ENCODE results near the gene PROKR2. TPM values are rescaled to one million over a fixed set of nuclear protein-coding genes. Genes with fewer than 3 reads are reported as not detected.

The PROKR2 gene
- total and polyA plus RNA-seq, 2 of the 8 experiments (the other 6 are each of a cell fraction or from before 2014, with no cell fraction given) = 3.3 to 7.7 TPM

DNA sequence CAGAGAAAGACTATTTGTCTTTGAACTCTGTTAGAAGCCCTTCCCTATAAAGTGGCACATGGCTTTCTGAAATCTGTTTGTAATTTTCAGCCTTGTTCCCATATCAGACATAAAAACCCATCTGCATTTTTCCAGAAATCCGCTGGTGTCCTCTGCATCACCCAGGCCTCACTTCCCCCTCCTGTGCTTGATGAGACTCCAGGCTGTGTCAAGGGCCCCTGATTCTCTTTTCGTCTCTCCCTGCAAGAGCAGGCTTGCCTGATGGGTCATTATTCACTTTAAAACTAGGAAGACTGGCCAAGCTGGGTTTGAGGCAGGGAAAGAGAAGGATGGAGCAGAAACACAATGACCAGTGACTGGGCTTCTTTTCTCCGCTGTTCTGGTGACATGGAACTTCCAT, 10.6 kb upstream of the PROKR2 start (continued):
- TF ChIP-seq, protein P1, sequence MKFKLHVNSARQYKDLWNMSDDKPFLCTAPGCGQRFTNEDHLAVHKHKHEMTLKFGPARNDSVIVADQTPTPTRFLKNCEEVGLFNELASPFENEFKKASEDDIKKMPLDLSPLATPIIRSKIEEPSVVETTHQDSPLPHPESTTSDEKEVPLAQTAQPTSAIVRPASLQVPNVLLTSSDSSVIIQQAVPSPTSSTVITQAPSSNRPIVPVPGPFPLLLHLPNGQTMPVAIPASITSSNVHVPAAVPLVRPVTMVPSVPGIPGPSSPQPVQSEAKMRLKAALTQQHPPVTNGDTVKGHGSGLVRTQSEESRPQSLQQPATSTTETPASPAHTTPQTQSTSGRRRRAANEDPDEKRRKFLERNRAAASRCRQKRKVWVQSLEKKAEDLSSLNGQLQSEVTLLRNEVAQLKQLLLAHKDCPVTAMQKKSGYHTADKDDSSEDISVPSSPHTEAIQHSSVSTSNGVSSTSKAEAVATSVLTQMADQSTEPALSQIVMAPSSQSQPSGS (IDR thresholded peaks at IDR 0.05; ENCODE audit: low read length) = no peak
- no peak for TF ChIP-seq ZNF274 (IDR thresholded peaks at IDR 0.05; ENCODE audit: borderline replicate concordance, extremely low read depth, low read length)

Measured in H1 (cell line).